Inflammatory macrophage treated with lipopolysaccharide for 4 hours (primary cell): ENCODE measurements around the gene RGS19.

Source experiments
- DNase-seq: peaks from one replicate; pipeline ENCODE4 v3.0.0-alpha.2; 2020

The RGS19 gene

DNA sequence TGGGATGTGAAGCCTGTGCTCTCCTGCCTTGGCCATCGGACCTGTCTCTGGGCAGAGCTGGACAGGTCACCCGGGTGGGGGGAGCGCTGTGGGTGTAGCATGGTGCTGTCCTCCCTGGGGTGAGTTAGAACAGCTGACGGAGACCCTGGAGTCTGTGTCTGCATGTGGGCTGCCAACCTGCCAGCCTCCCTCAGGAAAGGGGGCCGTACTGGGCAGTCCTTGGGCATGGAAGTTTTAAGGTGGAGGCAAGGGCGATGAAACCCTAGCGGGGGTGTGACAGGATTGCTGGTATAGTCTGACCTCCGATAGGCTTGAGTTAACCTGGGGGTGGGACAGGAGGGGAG is 32.3 kb downstream of the RGS19 start:
- no peak for DNase-seq

DNA sequence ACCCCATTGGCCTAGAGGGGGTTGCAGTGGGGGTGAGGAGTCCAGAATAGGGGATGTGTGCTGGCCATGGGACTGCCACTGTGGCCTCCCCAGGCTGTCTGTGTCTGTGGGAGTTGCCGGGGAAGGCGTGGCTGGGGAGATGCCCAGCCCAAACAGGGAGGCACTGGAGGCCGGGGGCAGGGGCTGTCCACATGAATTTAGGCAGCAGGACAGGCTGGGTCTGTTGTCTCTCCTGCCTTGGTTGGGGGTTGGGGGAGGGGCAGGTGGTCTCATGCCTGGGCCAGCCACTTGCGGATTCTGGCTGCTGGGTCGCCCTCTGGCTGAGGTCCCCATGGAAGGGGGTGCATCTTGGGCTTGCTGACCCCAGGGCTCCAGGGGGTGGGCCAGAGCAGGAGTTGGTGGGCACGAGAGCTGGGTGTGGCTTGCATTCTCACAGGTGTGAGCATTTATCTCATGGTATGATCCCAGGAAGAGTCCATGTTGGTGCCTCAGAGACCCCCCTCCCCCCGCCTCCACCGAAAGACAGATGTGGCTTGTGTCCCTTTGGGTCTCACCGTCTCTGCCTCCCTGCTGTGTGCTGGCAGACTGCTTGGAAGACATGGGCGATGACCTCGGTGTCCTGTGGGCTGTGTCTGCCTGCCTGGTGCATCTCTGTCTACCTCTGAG is 33.8 kb downstream of the RGS19 start:
- DNase-seq: no peak

DNA sequence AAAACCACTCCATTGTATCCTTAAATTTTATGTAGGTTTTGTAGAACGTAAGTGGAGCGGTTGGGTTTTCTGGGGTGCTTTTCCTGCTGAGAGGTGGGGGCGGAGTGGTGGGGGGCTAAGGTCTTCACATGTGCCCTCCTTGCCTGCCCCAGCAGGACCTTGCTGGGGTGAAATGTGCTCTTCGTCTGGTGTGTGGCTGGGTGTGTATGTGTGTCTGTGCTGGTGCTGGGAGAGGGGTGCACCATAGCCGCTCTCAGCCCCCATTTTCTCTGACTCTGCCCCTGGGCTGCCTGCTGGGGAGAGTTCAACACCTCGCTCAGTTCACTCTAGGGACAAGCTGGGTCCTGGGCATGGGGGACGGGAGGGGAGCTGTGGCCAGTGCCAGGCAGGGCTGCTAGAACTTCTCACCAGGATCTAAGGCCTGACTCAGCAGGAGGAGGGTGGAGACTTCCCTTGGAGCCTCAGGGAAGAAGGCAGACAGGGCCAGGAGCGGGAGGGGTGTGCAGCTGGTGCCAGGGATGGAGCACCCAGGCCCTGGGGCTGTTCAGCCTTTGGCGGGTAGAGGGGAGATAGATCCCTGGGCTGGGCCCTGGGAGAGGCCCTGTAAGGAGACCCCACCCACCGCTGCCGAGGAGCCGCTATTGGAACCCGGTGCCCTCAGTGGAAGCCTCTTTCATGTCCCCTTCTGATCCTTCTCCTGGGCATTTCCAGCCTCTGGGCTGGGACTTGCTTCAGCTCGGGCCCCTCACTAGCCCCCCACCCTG is 34.7 kb downstream of the RGS19 start:
- DNase-seq: no peak

DNA sequence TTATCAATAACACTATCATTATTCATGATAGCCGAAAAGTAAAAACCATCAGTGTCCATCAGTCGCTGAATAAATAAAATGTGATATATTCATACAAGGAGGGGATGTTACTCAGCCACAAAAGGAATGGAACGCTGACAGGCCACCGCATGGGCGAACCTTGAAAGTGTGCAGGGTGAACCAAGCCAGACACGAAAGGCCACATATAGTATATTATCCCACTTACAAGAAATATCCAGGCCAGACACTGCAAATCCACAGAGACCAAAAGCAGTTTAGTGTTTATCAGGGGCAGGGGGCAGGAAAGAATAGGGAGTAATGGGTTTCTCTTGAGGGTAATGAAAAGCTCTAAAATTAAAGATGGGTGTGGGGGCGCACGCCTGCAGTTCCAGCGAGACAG is 35.5 kb downstream of the RGS19 start:
- DNase-seq: no peak

- DNase-seq: peak; percentile 13
Measured at GRCh38 chr20:64042054-64042781, 37.1 kb downstream of the RGS19 start.

- DNase-seq: no peak
Measured at GRCh38 chr20:64041781-64042053, 37.6 kb downstream of the RGS19 start.

- no peak for DNase-seq
Measured at GRCh38 chr20:64041040-64041780, 38.1 kb downstream of the RGS19 start.

GRCh38 chr20:64040231-64041039 is 38.9 kb downstream of the RGS19 start:
- DNase-seq: no peak

GRCh38 chr20:64039293-64040160 is 39.8 kb downstream of the RGS19 start:
- DNase-seq: no peak

DNA sequence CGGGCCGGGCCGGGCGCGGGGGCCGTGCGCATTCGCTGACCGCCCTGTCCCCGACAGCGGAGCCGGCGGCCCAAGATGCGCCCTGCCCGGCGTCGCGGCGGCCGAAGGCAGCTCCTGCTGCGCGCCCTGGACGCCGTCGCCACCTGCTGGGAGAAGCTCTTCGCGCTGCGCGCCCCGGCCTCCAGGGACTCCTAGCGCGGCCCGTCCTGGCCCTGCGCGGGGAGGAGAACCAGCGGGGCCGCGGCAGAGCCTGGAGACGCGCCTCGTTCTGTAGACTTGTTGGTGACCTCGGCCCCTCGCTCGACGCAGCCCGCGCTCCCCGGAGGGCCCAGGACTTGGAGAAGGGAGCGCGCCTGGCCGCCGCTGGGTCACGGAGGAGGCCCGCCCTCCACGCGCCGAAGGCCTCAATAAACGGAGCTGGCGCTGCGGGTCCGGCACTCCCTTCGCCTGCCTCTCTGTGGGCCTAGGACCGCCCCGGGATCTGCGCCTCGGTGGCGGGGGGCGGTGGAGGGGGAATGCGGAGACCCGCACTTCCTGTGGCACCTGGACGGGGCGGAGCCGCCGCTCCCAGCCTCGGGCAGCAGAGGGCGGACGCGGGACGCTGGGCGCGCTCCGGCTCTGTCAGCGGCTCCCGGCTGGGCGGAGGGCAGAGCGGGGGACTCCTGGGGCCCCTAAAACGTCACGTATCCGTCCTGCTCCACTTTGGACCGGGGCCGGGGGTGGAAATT is 40.6 kb downstream of the RGS19 start:
- peak; percentile 65 for DNase-seq

GRCh38 chr20:64038224-64038564 is 41.1 kb downstream of the RGS19 start:
- DNase-seq: no peak

DNA sequence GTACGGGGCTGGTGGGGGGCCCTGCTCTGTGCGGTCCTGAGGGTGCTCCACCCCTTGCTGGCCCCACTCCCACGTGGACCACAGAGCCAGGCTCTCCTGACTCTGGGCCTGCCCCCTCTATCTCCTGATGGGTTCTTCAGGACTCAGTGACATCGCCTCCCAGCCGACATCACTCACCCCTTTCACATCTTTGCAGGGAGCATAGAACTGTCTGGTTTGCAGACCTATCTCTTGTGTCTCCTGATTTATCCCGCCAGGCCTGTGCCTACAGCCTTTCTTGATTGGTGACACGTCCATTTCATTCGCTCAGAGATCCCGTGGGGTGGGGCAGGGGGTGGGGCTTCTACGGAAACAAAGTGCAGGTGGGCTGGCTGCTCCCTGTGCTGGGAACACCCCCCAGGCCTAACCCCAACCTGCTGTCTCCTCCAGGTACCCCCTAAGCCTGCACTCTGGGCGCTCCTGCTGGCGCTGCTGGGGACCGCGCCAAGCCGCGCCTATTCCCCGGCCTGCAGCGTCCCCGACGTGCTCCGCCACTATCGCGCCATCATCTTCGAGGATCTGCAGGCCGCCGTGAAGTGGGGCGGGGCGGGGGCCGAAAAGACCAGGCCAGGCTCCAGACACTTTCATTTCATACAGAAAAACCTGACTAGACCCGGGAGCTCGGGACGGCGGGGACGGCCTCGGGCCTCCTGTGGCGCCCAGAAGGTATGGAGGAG is 41.7 kb downstream of the RGS19 start:
- no peak for DNase-seq

DNA sequence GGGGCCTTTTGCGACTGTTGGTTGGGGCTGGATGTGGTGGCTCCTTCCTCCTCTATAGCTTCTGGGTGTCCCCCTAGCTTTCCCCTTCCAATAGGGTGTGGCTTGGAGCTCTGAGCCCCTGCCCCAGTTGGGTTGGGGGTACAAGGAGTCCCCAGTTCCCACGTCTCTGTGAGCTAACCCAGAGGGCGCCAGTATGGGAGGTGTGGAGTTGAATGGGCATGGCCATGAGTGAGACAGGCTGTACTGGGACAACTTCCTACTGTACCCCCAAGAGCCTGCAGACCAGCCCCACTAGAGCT is 42.2 kb downstream of the RGS19 start:
- no peak for DNase-seq

DNA sequence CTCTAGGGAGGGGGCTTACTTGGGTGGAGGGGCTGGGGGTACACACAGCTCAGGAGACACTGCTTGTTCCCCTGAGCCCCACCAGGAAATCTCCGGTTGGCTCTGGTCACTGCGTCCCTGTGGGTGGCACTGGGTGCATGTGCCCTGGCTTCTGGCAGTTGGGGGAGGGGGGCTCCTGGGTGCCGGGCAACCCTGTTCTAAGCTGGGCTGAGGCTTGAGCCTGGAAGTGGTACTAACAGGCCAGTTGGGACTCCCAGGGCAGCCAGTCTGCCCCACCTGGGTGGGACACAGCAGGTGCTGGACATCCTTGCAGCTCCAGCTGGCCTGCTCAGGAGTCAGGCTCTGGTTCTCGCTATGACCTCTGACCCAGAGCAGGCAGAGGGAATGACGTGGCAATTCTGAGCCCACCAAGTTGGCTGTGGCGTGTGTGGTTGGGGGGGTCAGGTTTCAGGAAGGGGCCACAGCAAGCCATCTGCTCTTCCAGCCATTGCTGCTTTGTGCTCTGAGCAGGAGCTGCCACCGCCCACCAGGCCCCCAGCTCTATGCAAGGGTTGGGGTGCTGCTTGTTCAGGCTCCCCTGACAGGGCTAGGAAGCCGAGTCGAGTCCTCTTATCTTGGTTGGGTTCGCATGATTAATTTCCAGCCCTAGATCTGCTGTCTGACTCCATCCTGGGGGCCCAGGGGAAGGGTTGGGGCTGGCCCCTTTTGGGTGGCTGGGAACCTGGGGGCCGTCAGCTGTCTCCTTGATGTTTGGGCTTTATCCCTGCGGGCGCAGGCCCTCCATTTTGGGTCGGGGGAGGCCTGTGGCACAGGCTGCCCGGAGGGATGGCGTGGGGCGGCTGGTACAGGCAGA is 42.7 kb downstream of the RGS19 start:
- no peak for DNase-seq

GRCh38 chr20:64035933-64036345 is 43.4 kb downstream of the RGS19 start, which contains the start of gene C20orf204:
C20orf204 (plus strand) TSS chr20:64036182; CDS start chr20:64036324, 142 bp downstream.
- no peak for DNase-seq

GRCh38 chr20:64035066-64035932 is 44.0 kb downstream of the RGS19 start:
- DNase-seq: no peak

DNA sequence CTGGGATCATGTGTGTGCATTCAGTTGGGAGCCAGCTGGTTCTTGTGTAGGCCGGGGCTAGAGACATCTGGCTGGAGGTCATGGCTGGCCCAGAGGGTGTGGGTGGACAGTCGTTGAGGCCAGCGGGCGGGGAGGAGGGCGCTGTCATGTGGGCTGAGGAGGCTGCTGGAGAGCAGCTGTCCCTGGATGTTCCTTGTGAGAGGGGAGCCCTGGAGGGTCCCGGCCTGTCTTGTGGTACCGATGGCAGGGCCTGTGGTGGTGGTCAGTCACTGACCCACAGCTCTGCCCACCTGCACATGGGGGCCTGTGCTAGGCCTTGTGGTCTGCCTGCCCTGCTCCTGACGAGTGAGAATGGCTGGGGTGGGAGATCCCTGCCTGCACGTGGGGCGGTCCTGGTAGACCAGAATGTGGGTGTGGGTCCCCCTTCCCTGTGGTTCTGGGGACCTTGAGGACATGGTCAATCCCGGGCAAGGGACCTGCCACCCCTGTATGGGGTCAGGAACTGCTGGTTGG is 45.3 kb downstream of the RGS19 start:
- DNase-seq: no peak
